Effector memory CD4-positive, alpha-beta T cell (primary cell): Measurements from ENCODE around the gene RTP4.

Experiments
- DNase-seq, 3 donors: peaks; one replicate each; pipeline ENCODE4 v3.0.0-alpha.2; 2020
- H3K27ac ChIP-seq: 2 replicates; pipeline ENCODE4 v1.7.0; 2013; ENCODE audit warnings: mild to moderate bottlenecking, low read length, moderate library complexity; ENCODE audit not compliant: insufficient read depth, poor library complexity, severe bottlenecking
- H3K27me3 ChIP-seq: replicated peaks from 2 replicates; pipeline ENCODE4 v1.7.0; 2013; ENCODE audit warnings: mild to moderate bottlenecking, low read length; ENCODE audit not compliant: insufficient read depth, control insufficient read depth, poor library complexity, severe bottlenecking
- H3K36me3 ChIP-seq: 2 replicates; pipeline ENCODE4 v1.7.0; 2013; ENCODE audit warnings: mild to moderate bottlenecking, low read length, moderate library complexity; ENCODE audit not compliant: control insufficient read depth, insufficient read depth
- H3K4me1 ChIP-seq: 2 replicates; pipeline ENCODE4 v1.7.0; 2013; ENCODE audit warnings: low read length, mild to moderate bottlenecking; ENCODE audit not compliant: control insufficient read depth, insufficient read depth, poor library complexity, severe bottlenecking
- H3K4me3 ChIP-seq: 2 replicates; pipeline ENCODE4 v1.7.0; 2013; ENCODE audit warnings: low read length, low read depth, mild to moderate bottlenecking; ENCODE audit not compliant: insufficient read depth, poor library complexity, severe bottlenecking
- H3K9me3 ChIP-seq: 2 replicates; pipeline ENCODE4 v1.7.0; 2013; ENCODE audit warnings: mild to moderate bottlenecking, low read length, moderate library complexity; ENCODE audit not compliant: control insufficient read depth
- total RNA-seq, 3 donors: gene quantifications; one replicate each; lab custom pipeline; 2026; lab: John Stamatoyannopoulos, UW

The RTP4 gene, protein sequence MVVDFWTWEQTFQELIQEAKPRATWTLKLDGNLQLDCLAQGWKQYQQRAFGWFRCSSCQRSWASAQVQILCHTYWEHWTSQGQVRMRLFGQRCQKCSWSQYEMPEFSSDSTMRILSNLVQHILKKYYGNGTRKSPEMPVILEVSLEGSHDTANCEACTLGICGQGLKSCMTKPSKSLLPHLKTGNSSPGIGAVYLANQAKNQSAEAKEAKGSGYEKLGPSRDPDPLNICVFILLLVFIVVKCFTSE
- 3.2 to 3.5 (median 3.3) reads per million in 3 donors for total RNA-seq

DNA sequence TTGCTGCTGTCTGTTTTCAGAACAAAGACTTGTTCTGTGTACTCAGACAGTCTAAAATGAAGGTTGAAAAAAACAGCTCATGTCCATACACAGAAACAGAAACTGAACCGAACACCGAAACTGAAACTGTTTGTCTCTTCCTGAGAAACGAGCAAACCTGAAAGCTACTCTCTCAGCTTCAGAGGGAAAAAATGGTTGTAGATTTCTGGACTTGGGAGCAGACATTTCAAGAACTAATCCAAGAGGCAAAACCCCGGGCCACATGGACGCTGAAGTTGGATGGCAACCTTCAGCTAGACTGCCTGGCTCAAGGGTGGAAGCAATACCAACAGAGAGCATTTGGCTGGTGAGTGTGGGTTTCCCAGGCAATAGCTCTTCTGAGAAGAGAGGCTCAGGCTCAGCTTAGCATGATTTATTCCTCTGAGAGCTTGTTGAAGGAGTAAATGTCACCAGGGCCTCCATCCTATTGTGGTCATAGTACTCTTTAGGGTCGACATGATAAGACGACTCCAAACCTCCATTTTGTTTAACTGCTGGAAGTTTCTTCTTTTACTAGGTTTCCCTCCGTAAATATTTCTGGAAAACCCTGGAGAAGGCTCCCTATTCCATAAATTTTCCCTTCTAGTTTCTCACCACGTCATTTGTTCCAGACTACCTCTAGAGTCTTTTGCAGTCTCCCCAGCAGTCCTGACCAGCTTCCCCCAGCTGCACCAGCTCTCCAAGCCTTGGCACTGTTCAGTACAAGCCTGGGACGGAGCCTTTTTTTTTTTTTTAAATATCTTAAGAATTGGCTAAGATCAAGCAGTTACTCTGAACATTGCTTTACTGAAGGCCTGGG, at the start of gene RTP4:
RTP4 (plus strand) TSS at position 135 of the 838 bp plus-strand sequence; CDS start at position 192, 57 bp downstream.
- DNase-seq: no peak
- H3K4me3 ChIP-seq: peak within 1 kb of the TSS; percentile 66
- no peaks in the 10 kb centered on the region for H3K27me3 ChIP-seq
- H3K4me1 ChIP-seq: peaks cover 12% of the 10 kb centered on the region
- H3K9me3 ChIP-seq: no peaks in the 10 kb centered on the region
- peaks cover 19% of the 10 kb centered on the region for H3K36me3 ChIP-seq
- peak within 1 kb of the TSS; percentile 70 for H3K27ac ChIP-seq

DNA sequence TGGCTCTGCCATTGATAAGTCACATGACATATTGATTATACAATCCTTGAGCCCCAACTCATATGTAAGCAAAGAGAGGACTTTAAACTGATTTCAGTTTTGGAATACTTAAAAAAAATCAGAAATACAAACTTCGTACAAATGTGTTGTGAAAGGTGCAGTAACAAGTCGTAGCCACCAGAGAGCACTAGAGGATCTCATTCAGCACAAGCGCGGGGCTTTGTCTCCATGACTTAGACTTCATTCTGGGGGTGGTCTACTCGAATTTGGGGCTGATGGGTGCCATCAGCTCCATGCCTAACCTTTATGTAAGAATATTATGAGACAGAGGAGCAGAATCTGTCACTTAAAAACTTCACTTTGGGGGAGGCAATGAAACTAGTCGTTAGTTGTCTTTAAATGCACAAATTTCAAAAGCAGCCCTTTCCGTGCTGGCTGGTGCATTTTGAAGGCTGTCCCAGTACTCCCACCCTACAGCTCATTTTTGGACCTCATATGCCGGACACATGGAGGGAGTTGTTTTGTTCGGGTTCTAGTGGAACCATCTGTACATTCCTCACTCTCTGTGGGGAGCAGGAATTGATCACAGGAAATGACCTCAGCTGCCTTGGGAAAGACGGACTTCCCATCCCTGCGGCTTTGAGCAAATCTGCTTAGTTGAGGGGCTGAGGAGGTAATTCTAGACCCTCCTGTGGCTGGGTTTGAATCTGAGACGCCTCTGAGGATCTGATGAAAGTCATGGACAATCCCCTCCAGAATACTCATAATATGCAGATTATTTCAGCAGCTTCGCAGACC, 49.2 kb upstream of the RTP4 start:
- DNase-seq: peak in 2 of 3 donors; percentile 9 to 20
- Histone ChIP-seq H3K4me3 (no peak overlapping the region), H3K27me3 (no peaks in the 10 kb centered on the region), H3K4me1 (peaks cover 5% of the 10 kb centered on the region), H3K9me3 (no peaks in the 10 kb centered on the region), H3K27ac (no peak overlapping the region), H3K36me3 (no peaks in the 10 kb centered on the region)

DNA sequence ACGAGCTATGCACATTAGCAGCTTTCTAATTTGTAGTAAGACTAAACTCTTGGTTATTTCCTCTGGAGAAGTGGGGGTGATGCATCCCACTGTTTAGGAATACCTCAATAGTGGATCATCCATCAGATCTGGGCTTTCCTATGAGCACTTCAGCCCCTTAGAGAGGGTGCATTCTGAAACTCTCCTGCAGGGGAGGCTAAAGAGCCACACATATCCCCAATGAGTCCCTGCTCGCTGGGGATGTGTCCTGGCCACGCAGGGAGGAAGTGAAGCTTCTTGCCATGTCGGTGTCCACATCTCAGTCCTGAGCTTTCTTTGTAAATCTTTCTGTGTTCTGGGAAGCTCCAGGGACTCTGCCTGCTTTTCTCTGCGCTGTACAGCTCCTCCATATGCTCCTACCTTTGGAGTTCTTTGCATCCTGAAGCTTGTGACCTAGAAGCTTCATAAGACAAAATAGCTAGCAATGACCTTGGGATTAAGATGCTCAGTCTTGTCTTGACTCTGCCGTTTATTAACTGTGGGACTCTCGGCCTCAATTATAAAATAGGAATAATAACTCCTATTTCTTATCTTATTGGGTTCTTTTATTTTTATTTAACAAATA, 48.4 kb upstream of the RTP4 start:
- Histone ChIP-seq H3K4me3 (no peak overlapping the region), H3K9me3 (no peaks in the 10 kb centered on the region), H3K4me1 (peaks cover 5% of the 10 kb centered on the region), H3K27me3 (no peaks in the 10 kb centered on the region), H3K36me3 (no peaks in the 10 kb centered on the region), H3K27ac (no peak overlapping the region)
- DNase-seq: peak in 1 of 3 donors; percentile 36

DNA sequence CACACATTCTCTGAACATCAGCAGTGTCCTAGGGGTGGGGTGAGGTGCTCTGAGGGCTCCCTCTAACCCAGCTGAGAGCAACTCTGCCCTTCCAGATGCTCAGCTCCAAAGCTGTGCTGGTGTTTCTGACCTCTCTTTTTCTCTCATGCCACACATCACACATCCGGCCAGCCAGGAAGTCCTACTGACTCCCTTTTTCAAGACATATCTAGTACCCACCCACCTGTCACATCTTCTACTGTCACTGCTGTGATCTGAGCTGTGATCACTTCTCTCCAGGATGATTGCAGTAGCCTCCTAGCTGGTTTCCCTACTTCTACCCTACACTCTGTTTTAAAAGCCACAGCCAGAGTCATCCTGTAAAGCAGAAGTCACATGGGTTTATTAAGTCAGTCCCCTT, 46.4 kb upstream of the RTP4 start:
- Histone ChIP-seq H3K27ac (no peak overlapping the region), H3K9me3 (no peaks in the 10 kb centered on the region), H3K4me3 (no peak overlapping the region), H3K36me3 (no peaks in the 10 kb centered on the region), H3K4me1 (peaks cover 5% of the 10 kb centered on the region), H3K27me3 (no peaks in the 10 kb centered on the region)
- no peak for DNase-seq

DNA sequence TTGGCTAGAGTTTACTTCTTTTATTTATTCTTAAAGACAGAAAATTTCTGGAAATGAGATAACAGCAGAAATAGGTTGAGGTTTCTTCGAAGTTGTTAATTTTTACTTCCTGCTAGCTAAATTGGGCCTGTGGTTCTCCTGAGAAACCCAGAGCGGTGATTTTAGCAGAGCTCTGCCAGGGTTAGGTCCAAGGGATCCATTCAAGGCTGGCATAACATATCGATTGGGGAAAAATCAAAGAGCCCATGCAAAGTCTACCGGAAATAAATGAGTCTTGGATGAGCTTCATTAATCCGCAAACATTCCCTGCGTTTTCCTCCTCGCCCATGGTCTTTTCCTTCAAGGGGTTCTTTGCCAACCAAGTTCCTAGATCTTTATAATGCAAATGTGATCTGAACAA, 45.9 kb upstream of the RTP4 start:
- DNase-seq: no peak

DNA sequence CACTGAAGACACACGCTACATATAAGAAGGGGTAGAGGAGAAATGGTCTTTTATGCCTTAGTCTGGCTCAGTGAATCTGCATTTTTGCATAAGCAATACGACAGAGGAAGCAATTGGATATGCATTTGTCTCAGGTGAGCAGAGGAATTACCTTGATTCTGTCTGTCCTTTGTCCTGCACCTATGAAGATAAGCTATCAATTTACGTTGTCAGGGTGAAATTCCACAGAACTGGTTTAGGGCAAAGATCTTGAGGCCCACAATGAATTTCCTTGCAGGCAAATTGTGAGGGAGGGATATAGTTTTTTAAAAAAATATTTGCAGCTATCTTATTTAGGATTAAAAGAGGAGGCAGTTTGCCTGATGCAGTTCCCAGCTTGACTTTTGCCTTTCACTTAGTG, 45.1 kb upstream of the RTP4 start:
- Histone ChIP-seq H3K27me3 (no peaks in the 10 kb centered on the region), H3K4me3 (no peak overlapping the region)

More for the DNA sequence above, 45.9 kb upstream of the RTP4 start:
- Histone ChIP-seq H3K27me3 (no peaks in the 10 kb centered on the region), H3K27ac (no peak overlapping the region), H3K4me3 (no peak overlapping the region), H3K36me3 (no peaks in the 10 kb centered on the region), H3K9me3 (no peaks in the 10 kb centered on the region), H3K4me1 (peaks cover 5% of the 10 kb centered on the region)

DNA sequence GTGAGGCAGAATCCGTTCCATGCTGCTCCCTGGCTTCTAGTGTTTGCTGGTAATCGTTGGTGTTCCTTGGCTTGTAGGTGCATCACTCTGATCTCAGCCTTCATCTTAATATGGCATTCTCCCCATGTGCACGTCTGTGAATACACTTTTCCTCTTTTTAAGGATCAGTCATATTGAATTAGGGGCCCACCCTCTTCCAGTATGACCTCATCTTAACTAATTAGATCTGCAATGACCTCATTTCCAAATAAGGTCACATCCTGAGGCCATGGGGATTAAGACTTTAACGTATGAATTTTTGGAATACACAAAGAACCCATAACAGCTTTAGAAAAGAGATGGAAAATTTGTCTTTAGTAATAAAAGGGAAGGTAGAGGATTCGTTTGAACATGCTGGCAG, 42.6 kb upstream of the RTP4 start:
- Histone ChIP-seq H3K36me3 (no peaks in the 10 kb centered on the region), H3K27me3 (no peaks in the 10 kb centered on the region), H3K4me3 (no peak overlapping the region), H3K27ac (no peak overlapping the region), H3K4me1 (no peaks in the 10 kb centered on the region), H3K9me3 (no peaks in the 10 kb centered on the region)
- no peak for DNase-seq

More for the DNA sequence above, 45.1 kb upstream of the RTP4 start:
- Histone ChIP-seq H3K9me3 (no peaks in the 10 kb centered on the region), H3K36me3 (no peaks in the 10 kb centered on the region), H3K27ac (no peak overlapping the region), H3K4me1 (peaks cover 5% of the 10 kb centered on the region)
- no peak for DNase-seq

DNA sequence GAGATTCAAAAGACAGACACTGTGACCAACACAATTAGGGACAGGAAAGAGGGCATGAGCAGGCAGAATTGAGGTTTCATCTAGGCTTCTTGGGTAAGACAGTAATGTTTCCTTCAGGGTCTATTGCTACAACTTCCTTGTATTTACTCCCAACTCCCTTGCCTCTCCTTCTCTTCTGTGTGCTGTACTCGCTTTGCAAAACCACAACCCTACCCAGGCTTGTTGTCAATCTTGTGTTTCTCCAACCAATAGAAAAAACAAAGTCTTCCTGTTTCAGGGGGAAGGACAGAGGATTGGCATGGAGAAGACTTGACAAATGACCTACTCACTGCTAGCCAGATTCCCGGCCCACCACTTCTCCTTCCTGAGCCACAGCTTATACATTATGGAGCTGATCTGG, 40.3 kb upstream of the RTP4 start:
- Histone ChIP-seq H3K27ac (no peak overlapping the region), H3K4me3 (no peak overlapping the region), H3K27me3 (no peaks in the 10 kb centered on the region), H3K36me3 (no peaks in the 10 kb centered on the region), H3K9me3 (no peaks in the 10 kb centered on the region), H3K4me1 (no peaks in the 10 kb centered on the region)
- DNase-seq: no peak

DNA sequence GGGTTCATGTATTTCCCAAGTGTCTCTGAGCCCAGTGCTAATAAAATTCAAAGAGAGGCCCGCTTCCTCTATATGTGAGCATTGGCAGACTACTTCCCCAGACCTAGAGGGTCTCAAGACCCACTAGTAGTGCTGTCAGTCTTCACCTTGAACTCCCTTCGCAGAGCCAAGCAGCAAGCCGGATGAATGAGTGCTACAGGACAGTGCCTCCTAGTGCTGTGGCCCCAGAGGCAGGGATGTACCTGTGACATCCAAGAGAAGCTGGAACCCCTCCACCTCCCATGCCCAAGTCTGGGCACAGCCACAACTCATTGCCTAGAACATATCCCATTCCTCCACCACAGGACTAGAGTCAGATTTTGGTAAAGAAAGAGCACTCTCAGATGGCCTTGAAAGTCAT, 39.5 kb upstream of the RTP4 start:
- Histone ChIP-seq H3K4me3 (no peak overlapping the region), H3K4me1 (no peaks in the 10 kb centered on the region), H3K27me3 (no peaks in the 10 kb centered on the region), H3K9me3 (no peaks in the 10 kb centered on the region), H3K36me3 (no peaks in the 10 kb centered on the region), H3K27ac (no peak overlapping the region)
- DNase-seq: no peak
